ENCODE measurements around the gene CHCHD4.
A peak's percentile ranks its signal among the peaks of the same experiment; 100 is the strongest.

The CHCHD4 gene

DNA sequence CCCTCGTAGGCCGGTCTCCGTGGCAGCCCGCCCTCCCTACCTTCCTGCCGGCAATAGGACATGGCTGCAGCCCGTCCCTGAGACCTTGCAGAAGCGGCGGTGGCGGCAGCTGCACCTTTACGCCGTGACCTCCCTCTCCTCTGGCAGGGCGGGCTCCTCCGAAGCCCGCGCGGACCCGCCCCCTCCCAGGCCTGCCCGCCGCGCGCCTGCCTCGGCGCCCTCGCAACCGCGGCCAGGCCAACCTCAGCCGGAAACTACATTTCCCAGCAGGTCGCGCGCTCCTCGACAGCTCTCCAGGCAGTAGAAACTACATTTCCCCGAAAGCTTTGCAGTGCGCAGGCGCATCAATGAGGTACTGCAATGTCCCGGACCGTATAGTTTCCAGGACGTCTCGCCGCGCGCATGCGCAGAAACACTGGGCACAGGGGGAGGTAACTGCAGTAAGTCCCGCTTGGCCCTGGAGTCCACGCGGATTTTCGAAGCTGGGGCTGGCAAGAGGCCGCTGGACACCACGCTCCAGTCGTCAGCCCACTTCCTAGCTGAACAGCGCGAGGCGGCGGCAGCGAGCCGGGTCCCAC lies at the start of gene CHCHD4, which contains the start of gene TMEM43:
Gene CHCHD4, minus strand, starts transcription at position 256 of the 578 bp plus-strand sequence. Its CDS starts 194 bp downstream, at position 62.
Gene TMEM43, plus strand, starts transcription at position 438 of the 578 bp plus-strand sequence. CDS start 142 bp downstream, outside the sequence.
- DNase-seq = peak; percentile 97

GRCh38 chr3:14172496-14172895 lies 47.8 kb upstream of the CHCHD4 start:
- no peak for DNase-seq

GRCh38 chr3:14170531-14171159 lies 46.0 kb upstream of the CHCHD4 start:
- DNase-seq = no peak

DNA sequence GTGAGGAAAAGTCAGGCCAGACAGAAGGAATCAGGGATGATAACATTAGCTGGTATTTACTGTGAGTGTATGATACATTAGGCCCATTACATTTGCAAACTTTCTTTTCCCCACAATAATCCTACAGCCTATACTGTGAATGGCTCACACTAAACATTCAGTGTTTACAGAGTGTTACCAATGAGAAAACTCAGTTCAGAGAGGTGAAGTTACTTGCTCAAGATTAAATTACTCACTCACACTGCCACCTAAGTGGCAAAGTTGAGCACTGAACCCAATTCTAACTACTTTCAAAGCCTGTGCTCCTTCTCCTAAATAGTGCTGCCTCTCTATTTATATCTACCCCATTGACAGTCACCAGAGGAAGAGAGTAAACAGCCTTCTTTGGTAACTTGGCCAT lies 45.2 kb upstream of the CHCHD4 start:
- DNase-seq = no peak

GRCh38 chr3:14169435-14169834 lies 44.8 kb upstream of the CHCHD4 start:
- DNase-seq = no peak

- no peak for DNase-seq
Measured at GRCh38 chr3:14166877-14167603, 42.4 kb upstream of the CHCHD4 start.

GRCh38 chr3:14162178-14162577 lies 37.5 kb upstream of the CHCHD4 start:
- DNase-seq = no peak

- DNase-seq = no peak
Measured at GRCh38 chr3:14161282-14161681, 36.6 kb upstream of the CHCHD4 start.

DNA sequence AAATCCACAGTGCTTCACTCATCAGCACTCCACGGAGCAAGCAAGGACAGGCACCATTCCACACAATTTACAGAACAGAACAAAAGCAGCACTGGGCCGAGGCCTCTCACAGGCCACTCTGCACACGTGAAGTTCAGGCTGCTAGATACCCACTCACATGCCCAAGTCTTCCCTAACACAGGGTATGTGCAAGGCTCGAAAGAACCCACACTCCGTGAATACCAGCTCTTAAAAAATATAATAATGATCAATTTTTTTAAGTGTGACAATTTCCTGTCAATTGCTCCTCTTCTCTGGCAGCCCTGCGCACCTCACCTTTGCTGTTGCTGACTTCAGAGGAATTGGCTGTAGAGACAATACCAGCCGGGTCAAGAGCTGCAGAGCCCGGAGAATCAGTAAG lies 34.8 kb upstream of the CHCHD4 start:
- DNase-seq = no peak

GRCh38 chr3:14158370-14158769 lies 33.7 kb upstream of the CHCHD4 start:
- DNase-seq = no peak

- DNase-seq = no peak
Measured at GRCh38 chr3:14157951-14158350, 33.3 kb upstream of the CHCHD4 start.

- no peak for DNase-seq
Measured at GRCh38 chr3:14156843-14157561, 32.3 kb upstream of the CHCHD4 start.

- DNase-seq = no peak
Measured at GRCh38 chr3:14156201-14156600, 31.5 kb upstream of the CHCHD4 start.

GRCh38 chr3:14154895-14155440 lies 30.3 kb upstream of the CHCHD4 start:
- no peak for DNase-seq

- DNase-seq = no peak
Measured at GRCh38 chr3:14154276-14154675, 29.6 kb upstream of the CHCHD4 start.

DNA sequence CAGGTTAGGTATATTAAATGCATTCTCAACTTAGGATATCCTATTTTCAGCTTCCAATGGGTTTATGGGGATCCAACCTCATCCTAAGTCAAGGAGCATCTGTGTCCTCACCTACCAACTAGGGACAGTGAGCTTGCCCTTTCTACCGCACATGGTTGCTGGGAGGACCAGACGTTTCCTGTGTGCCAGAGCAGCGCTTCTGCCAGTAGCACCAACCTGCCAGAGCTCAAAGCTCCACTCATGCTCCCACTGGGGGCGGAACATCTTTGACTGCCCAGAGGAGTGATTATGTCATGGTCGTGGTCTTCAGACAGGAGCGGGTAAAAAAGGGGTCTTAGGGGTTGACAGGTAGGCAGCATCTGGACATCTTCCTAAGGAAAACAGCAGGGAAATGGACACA lies 29.0 kb upstream of the CHCHD4 start:
- DNase-seq = no peak

DNA sequence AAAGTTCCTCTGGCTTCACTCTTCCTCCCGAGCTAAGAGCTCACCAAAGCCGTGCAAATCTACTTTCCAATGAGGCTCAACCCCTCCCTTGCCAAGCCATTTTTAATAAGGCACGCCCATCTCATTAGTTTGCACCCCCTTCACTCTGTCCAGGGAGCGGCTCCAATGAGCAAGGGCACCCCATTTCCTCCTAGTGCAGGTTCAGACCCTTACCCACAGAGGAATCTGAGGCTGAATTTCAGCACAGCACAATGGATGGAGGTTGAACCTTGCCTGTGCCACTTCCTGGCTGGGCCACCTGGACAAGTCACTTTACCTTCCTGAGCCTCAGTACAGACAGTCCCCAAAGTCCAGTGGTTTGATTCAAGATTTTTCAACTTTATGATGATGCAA lies 28.3 kb upstream of the CHCHD4 start:
- no peak for DNase-seq

DNA sequence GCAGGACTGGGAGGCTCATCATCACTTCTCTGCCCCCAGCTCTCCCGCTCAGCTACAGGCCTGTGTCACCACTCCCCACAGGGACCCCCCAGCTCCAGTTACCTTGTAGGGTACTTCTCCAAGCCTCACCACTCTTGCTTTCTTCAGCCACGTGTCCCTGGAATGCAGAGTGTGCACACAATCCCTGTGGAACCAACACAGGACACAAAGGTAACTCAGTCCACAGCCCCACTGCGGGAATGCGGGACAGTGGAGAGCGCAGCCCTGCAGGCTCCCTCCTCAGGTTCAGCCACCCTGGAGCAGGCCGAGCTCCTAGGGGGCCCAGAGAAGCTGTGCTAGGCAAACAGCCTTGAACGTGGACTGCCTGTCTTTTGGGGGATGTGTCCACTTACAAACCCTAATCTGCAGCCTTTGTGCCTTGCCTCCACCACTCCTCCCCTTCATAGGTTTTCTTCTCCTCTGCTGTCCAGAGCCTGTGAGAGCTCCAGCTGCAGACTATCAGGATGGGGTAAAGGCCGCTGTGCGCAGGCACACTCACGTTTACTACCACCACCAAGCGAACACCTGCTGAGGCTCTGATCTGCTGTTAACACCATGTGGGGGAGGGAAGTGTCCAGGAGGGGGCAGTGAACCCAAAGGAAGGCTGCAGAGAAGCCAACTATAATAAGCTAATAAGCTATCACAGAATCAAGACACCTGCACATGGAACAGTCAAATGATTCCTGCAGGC lies 27.7 kb upstream of the CHCHD4 start:
- DNase-seq = peak; percentile 2

- no peak for DNase-seq
Measured at GRCh38 chr3:14151471-14152083, 26.9 kb upstream of the CHCHD4 start.

DNA sequence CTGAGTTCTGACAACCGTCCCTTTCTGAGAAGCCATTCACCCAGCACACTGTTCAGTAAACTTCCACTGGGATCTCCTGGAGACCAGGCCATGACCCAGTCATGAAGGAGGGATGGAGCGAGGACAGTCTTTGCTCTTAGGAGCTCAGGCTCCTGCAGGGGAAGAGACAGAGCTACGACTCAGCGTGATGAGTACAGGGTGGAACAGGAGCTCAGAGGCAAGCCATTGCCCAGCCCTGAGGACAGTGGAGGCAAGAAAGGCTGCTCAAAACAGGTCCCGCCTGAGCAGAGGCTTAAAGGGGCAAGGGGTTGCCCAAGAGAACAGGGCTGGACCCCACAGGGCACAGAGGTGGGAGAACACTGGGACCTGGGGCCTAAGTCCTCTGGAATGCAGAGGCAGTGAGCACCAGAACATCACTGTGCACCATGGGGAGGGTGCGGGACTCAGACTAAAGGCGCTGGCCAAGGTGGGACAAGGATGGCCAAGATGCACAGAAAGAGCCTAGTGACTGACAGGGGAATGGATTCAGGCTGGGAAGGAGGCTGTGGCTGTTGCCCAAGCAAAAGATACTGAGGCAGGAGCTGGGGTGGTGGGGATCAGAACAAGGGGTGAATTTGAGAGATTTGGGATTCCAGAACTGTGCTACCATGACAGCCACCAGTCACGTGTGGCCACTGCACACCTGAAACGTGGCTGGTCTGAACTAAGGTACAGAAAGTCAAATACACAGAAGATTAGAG lies 26.0 kb upstream of the CHCHD4 start:
- no peak for DNase-seq

- DNase-seq = no peak
Measured at GRCh38 chr3:14150078-14150477, 25.4 kb upstream of the CHCHD4 start.
